ENCODE results near the gene PUS10.
"Not testable (repeated sequence)": the region's sequence is repeated elsewhere in the genome, so short reads cannot be mapped to it uniquely, and the experiment has no call there.

PUS10 gene

GRCh38 chr2:60932954-60933353 lies 85.1 kb downstream of the PUS10 start:
- no peak for DNase-seq (ENCODE audit: low spot score)

DNA sequence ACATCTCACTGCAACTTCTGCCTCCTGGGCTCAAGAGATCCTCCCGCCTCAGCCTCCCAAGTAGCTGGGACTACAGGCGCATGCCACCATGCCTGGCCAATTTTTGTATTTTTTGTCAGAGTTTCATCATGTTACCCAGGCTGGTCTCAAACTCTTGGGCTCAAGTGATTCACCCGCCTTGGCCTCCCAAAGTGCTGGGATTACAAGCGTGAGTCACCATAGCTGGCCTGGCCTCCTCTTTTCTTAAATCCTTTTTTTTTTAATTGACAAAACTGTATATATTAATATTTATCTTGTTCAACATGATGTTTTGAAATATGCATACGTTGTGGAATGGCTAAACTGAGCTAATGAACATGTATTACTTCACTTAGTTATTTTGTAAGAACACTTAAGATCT lies 86.0 kb downstream of the PUS10 start:
- DNase-seq (ENCODE audit: low spot score) = not testable (repeated sequence)

DNA sequence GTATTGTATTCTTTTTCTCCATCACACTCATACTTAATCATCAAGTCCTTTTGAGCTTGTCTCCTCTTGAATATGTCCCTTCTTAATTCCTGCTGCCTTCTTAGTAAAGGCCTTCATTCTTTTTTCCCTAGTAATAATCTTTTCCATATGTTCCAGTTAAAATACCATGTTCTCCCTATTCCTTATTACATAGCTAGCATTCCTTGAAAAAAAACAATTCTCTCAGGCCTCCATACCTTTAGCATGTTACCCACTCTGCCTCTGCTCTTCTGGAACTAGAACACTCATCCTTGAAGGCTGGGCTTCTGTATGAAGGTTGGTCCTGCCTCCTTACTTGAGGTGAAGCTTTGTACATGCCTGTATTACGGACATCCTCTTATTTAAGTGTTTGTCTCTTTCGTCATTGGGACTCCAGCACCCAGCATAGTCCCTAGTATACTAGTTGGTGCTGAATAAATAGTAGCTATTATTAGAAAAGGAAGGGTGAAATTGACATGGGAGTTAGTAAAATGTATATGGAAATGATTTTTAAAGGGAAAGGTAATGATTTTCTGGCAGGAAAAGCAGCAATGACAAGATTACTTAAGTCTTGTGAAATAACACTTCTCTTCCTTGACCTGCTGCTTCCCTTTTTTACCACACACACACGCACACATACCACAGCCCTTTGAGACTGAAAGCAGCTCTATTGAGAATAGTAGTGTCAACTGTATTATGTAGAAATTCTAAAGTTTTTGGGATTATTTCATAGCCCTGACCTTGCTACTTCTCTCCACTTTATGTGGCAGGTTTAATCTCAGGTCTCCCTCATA lies 91.1 kb downstream of the PUS10 start:
- DNase-seq (ENCODE audit: low spot score) = no peak

GRCh38 chr2:60925994-60926740 lies 91.9 kb downstream of the PUS10 start:
- no peak for DNase-seq (ENCODE audit: low spot score)

GRCh38 chr2:60907329-60907728 lies 110.7 kb downstream of the PUS10 start:
- DNase-seq (ENCODE audit: low spot score) = no peak

- no peak for DNase-seq (ENCODE audit: low spot score)
Observed at GRCh38 chr2:60906395-60906794, 111.7 kb downstream of the PUS10 start.

- DNase-seq (ENCODE audit: low spot score) = not testable (repeated sequence)
Observed at GRCh38 chr2:60905867-60906266, 112.2 kb downstream of the PUS10 start.

- not testable (repeated sequence) for DNase-seq (ENCODE audit: low spot score)
Observed at GRCh38 chr2:60901296-60901695, 116.8 kb downstream of the PUS10 start.

DNA sequence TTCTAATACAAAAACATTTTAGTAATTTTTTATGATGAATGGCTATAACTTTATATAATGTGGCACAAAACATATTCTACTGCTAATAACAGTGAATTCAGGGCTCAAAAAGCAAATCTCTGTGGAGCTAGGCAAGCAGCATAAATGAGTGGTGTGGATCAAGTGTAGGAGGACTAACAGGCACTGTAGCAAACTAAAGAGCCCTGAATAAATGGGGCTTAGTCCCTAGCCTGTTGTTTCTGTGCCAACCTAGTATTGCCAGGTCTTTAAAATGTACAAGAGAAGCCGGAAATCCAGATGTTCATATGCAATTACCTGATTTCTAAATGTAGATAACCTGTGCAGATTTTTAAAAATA lies 118.2 kb downstream of the PUS10 start:
- no peak for DNase-seq (ENCODE audit: low spot score)

DNA sequence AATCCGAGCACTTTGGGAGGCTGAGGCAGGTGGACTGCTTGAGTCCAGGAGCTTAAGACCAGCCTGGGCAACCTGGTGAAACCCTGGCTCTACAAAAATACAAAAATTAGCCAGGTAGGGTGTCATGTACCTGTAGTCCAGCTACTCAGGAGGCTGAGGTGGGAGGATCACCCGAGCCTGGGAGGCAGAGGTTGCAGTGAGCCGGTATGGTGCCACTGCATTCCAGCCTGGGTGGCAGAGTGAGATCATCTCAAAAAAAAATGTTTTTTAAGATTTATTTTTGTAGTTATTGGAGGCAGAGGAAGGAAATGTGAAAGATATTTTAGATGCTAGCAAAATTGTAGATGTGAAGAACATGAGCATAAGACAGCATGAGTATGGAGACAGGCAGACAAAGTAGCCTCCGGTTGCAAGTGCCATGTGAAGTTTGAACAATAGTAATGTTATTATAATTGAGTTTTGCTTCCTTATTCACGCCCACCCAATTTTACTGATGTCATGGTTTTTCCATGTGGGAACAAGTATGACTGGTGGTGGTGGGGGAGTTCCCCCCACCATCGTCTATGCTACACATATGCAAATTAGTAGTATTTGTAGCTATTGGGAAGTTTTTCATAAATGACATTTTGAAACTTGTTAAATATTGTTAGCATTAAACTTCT lies 118.7 kb downstream of the PUS10 start:
- no peak for DNase-seq (ENCODE audit: low spot score)

DNA sequence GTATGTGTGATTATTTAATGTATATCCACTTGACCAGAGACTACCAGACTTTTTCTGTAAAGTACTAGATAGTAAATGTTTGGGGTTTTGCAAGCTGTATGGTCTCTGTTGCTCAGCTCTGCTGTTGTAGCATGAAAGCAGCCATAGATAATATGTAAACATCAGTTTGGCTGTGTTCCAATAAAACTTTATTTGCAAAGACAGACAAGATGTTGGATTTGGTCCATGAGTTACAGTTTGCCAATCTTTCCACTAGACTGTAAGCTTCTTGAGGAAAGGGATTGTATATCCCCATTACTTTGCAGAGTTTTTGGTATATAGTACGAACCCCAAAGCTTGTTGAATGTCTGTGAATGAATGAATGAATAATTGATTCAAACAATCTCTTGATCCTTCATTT lies 119.5 kb downstream of the PUS10 start:
- DNase-seq (ENCODE audit: low spot score) = no peak
